Urinary bladder (tissue), 4 donors: Measurements from ENCODE around the gene CFAP53. TPM values are rescaled to one million over a fixed set of nuclear protein-coding genes. Genes with fewer than 3 reads are reported as not detected.
A peak's percentile ranks its signal among the peaks of the same experiment; 100 is the strongest.
"Not testable (repeated sequence)": the region's sequence is repeated elsewhere in the genome, so short reads cannot be mapped to it uniquely, and the experiment has no call there.

Experiments used
- DNase-seq: peaks from one replicate; pipeline ENCODE4 v3.0.0-alpha.2; 2015; ENCODE audit errors: extremely low spot score
- H3K27ac ChIP-seq: one replicate; pipeline ENCODE4 v1.5.1; 2013; ENCODE audit warnings: low read depth, mild to moderate bottlenecking, moderate library complexity
- H3K36me3 ChIP-seq: one replicate; pipeline ENCODE4 v1.6.1; 2013; ENCODE audit warnings: mild to moderate bottlenecking, moderate library complexity; ENCODE audit not compliant: insufficient read depth
- H3K4me1 ChIP-seq: one replicate; pipeline ENCODE4 v1.6.1; 2013; ENCODE audit warnings: mild to moderate bottlenecking, moderate library complexity; ENCODE audit not compliant: insufficient read depth
- H3K4me3 ChIP-seq: one replicate; pipeline ENCODE4 v1.5.1; 2013; ENCODE audit warnings: low read depth, low read length
- WGBS: extraction: QIAGEN DNeasy Blood & Tissue Kit; methylation state at CpG from one replicate; pipeline ENCODE4 v1.1.7; 2013; 5-methylcytosine and 5-hydroxymethylcytosine counted together
- polyA plus RNA-seq: library from polyadenylated mRNA; stranded (reverse); fragments of 200-250 nt; gene quantifications from one replicate; pipeline ENCODE4 v1.2.3, GENCODE V29; 2013
- total RNA-seq: library from RNA; depleted of rRNA; stranded (reverse); fragments of >200 nt; gene quantifications from one replicate; pipeline ENCODE4 v1.2.3, GENCODE V29; 2014
- donor health status: healthy with polysubstance abuse.
- donor health status: healthy.

Gene CFAP53
- total and polyA plus RNA-seq, 2 donors = 0.34 to 0.42 TPM

DNA sequence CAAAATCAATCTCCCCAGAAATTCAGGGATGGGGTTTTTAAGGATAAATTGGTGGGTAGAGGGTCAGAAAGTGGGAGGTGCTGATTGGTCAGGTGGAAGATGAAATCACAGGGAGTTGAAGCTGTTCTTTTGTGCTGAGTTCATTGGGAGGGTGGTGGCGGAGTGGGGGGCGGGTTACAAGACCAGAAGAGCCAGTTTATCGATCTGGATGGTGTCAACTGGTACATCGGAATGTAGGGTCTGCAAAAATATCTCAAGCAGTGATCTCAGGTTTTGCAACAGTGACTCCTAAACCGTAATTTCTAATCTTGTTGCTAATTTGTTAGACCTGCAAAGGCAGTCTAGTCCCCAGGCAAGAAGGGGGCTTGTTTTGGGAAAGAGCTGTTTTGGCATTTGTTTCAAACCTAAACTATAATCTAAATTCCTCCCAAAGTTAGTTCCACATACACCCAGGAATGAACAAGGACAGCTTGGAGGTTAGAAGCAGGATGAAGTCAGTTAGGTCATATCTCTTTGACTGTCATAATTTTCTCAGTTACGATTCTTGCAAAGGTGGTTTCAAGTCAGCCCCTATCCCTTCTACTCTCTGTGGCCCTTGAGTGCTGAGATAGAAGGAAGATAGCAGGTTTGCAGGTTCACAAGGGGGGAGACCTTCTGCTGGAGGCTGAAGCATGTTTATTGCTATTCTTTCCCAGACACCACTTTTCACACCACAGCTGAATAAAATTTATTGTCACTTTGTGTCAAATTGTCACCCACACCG is 33.5 kb upstream of the CFAP53 start:
- Histone ChIP-seq H3K27ac (no peak overlapping the region), H3K36me3 (no peaks in the 10 kb centered on the region), H3K4me3 (no peak overlapping the region), H3K4me1 (no peaks in the 10 kb centered on the region)
- no peak for DNase-seq
- WGBS = 64% methylated on average over 7 of the region's 7 CpGs

DNA sequence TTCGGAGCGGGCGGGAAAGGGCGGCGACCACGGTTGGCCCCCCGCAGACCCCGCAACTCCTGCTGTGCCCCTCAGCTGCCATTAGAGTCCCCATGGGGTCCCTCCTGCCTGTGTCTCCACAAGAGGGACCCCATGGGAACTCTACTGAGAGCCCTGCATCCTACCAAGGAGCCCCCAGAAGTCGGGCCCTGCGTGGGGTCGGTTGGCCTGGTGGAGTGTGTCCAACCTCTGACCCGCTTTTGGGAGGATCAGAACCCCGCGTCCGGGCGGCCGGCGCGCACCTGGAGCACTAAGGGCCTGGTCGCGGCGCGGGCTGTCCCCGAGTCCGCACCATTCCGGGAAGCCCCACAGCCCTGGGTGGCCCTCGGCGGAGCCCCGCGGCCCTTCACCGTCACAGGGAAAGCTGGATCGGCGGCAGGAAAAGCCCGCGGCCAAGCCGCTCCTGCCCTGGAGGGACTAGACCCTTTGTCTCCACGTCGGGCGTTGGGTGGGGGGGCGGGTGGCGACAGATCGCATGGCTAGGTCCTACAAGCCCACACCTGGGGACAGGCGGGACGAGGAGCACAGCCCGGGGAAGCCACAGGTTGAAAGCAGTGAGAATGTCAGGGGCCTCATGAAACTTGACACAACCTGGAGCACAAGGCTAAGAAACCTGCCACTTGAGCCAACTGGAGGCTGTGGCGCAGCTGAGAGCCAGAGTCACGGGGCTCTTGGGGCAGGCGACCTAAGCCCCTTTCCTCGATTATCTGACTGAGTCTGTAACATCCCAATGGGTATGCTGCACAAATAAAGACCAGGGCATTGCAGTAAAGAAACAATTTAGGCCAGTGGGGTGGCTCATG is 32.4 kb upstream of the CFAP53 start:
- Histone ChIP-seq H3K27ac (no peak overlapping the region), H3K36me3 (no peaks in the 10 kb centered on the region), H3K4me1 (no peaks in the 10 kb centered on the region), H3K4me3 (peak overlapping the region; percentile 20)
- 20% methylated on average over 49 of the region's 49 CpGs for WGBS
- no peak for DNase-seq

DNA sequence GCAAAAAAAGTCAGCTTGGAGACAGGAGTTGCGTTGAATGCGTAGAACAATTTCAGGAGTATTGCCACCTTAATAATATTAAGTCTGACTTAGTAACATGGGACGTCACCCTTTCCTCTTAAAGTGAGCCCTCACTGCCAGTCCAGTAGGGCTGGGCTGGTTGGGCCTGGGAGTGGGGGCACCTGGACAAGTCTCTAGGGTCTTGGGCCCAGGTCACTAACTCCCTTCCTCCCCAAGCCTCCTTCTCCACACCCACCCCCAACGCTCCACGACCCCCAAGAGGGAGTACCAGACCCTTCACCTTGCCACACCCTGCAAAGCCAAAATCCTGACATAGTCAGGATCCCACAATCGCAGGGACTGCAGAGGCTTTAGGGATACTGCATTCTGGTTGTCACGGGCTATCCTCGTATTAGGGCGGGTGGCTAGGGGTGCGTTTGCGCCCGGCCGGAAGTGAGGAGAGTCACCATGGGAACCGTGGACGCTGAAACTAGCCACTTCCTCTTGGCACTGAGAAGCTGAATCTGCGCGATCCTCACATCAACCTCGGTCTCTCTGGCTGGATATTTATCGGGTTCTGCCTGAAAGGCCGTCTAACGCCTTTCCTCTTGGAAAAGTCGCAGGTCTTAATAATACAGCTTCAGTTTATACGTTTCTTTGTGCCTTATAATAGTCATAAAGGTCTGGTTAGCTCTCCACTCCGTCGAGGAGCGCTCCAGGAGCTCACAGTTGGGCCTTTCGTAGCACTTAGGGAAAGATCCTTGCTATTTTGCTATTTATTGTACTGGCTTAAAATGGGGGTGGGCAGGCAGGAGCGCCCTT is 31.5 kb upstream of the CFAP53 start:
- H3K4me1 ChIP-seq = no peaks in the 10 kb centered on the region
- peak overlapping the region; percentile 8 for H3K4me3 ChIP-seq
- no peak overlapping the region for H3K27ac ChIP-seq
- 10% methylated on average over 28 of the region's 28 CpGs for WGBS
- DNase-seq = peak; percentile 75
- H3K36me3 ChIP-seq = no peaks in the 10 kb centered on the region

DNA sequence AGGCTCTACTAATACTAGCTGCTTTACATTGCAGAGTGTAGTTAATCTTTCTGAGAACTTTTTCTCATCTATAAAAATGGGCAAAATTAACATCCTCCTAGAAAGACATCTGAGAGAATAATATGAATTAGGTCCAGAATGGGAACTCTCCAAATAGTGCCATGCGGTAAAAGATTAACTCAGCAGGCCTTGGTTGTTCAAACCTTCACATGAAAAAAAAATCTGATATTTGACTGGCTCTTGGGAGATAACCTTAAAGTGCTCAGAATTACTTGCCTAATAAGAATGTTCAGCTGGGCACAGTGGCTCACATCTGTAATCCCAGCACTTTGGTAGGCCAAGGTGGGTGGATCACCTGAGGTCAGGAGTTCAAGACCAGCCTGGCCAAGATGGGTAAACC is 26.7 kb upstream of the CFAP53 start:
- H3K4me3 ChIP-seq = no peak overlapping the region
- H3K36me3 ChIP-seq = no peaks in the 10 kb centered on the region
- no peak overlapping the region for H3K27ac ChIP-seq
- DNase-seq = no peak
- no peaks in the 10 kb centered on the region for H3K4me1 ChIP-seq
- 86% methylated on average over 1 of the region's 1 CpG for WGBS

DNA sequence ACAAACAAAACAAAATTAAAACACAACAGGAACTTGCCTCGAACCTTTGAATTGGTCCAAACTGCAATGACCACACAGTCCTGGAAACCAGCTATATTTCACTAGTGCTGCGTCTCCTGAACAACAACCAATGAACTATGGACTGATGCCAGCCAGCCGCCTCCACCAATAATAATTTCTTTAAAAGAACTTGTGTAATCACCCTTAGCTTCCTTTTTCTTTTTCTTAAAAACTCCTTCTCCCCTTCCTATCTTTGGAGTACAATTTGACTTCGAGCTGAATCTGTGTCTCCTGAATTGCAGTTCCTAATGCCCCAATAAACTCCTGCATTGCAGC is 22.8 kb upstream of the CFAP53 start:
- Histone ChIP-seq H3K4me3 (no peak overlapping the region), H3K27ac (no peak overlapping the region), H3K36me3 (no peaks in the 10 kb centered on the region), H3K4me1 (no peaks in the 10 kb centered on the region)
- no peak for DNase-seq
- 85% methylated on average over 4 of the region's 4 CpGs for WGBS

DNA sequence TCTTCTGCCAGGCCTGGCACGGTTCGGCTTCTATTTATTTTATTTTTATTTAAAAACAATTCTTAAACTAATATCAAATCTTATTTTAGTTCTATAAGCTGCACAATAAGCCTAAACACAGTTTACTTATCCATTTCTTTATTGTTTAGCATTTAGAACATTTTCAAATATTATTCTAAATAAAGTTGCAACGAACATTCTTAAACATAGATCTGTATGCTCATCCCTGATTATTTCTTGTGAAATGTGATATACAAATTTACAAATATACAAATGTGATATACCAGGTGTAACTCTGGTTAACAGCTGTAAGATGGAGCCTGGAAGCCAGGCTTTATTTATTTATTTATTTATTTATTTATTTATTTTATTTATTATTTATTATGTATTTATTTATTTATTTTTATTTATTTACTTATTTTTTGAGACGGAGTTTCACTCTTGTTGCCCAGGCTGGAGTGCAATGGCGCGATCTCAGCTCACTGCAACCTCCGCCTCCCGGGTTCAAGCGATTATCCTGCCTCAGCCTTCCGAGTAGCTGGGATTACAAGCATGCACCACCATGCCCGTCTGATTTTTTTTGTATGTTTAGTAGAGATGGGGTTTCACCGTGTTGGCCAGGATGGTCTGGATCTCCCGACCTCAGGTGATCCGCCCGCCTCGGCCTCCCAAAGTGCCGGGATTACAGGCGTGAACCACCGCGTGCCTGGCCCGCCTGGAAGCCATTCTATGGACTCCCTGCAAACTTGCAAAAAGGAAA is 22.2 kb upstream of the CFAP53 start:
- H3K4me1 ChIP-seq, DNase-seq: not testable (repeated sequence)
- 77% methylated on average over 21 of the region's 21 CpGs for WGBS

DNA sequence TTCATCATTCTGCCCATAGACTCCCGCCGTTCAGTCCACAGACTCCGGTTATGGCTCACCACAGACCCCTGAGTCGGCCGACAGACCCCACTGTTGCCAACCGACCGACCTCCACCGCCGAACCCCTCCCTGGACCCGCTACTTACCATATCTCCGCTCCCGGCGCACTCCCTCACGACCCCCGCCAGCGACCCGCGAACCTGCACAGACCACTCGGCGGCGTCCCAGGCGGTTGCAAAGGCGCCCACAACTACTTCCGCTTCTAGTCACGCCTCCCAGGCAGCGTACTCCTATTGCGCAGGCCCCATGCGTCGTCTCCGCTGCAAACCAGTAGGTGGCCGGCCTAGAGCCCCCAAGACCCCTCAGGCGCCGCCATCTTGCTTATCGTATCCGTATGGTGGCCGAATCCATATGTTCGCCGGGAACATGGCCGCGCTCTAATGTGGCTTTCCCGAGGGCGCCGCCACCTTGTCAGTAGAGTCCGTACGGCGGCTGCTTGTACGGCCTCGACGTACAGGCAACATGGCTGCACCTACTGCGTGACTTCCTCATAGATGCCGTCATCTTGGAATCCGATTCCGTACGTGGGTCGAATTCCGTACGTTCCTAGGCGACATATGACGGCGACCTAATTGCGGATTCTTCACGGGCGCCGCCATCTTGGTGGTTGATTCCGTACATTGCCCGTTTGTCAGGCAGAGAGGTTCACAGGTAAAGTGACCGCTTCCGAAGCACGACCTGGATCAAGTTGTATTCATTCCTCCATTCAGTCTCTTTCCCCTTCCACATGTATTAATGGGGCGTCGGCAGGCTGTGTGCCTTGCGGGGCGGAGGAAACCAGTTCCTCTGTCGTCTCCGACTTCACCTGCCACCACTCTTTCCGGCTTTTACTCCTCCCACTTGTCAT is 21.4 kb upstream of the CFAP53 start, which contains the start of gene CXXC1:
Gene CXXC1, minus strand, starts transcription at position 252 of the 907 bp plus-strand sequence. Its CDS starts 103 bp downstream, at position 149.
- WGBS = under 1% methylated on average over 76 of the region's 76 CpGs
- H3K27ac ChIP-seq = peak within 1 kb of the TSS; percentile 85
- DNase-seq = peak; percentile 98
- peak within 1 kb of the TSS; percentile 60 for H3K4me3 ChIP-seq
- no peaks in the 10 kb centered on the region for H3K36me3 ChIP-seq
- no peaks in the 10 kb centered on the region for H3K4me1 ChIP-seq

More for the DNA sequence above, 22.2 kb upstream of the CFAP53 start:
- not testable (repeated sequence) for H3K27ac ChIP-seq, H3K36me3 ChIP-seq
- peak overlapping the region; percentile 60 for H3K4me3 ChIP-seq

DNA sequence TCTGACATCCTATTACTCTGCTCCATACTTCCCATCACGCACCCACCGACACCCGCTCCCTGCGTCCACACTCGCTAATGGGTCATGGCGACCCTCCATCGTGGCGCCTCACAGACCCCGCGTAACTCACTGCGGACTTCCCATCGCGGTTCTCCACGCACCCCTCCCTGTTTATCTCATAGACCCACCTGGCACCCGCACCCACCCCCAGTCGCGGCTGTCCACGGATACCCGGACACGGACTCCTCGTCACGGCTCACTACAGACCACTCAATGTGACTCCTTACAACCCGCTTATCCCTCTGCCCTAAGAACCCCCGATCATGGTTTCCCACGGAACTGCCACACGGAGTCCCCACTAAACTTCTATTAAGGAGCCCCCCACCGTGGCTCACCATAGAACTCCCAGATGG is 20.7 kb upstream of the CFAP53 start:
- WGBS = under 1% methylated on average over 27 of the region's 27 CpGs
- H3K27ac ChIP-seq = peak overlapping the region; percentile 85
- no peaks in the 10 kb centered on the region for H3K36me3 ChIP-seq
- H3K4me3 ChIP-seq = peak overlapping the region; percentile 60
- DNase-seq = no peak
- H3K4me1 ChIP-seq = peaks cover under 1% of the 10 kb centered on the region

DNA sequence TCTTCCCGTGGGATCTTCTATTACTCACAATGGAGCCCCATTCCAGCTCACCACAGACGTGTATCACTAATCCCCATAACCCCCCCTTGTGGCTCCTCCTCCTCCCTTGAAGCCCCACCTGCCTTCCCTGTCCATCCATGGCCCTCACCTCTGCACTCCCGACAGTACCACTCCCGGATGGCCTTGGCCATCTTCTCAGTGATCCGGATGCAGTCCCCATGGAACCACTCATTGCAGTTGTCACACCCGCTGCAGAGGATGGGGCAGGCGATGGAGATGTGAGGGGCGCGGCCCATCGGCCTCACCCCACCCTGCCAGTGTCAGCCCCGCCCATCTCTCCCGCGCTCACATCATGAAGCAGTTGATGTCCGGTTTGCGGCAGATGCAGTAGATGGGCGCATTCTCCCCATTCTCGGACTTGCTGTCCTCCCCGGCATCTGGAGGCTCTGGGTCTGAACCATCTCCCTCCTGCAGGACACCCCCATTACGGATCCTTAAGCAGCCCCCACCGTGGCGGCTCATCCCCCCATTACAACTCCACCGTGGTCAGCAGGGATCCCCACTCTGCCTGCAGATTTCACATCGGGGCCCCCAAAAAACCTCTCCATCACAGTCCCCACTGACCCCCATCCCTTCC is 20.2 kb upstream of the CFAP53 start:
- Histone ChIP-seq H3K36me3 (no peaks in the 10 kb centered on the region), H3K4me3 (peak overlapping the region; percentile 60), H3K27ac (peak overlapping the region; percentile 85), H3K4me1 (peaks cover 2% of the 10 kb centered on the region)
- no peak for DNase-seq
- WGBS = 15% methylated on average over 23 of the region's 23 CpGs

DNA sequence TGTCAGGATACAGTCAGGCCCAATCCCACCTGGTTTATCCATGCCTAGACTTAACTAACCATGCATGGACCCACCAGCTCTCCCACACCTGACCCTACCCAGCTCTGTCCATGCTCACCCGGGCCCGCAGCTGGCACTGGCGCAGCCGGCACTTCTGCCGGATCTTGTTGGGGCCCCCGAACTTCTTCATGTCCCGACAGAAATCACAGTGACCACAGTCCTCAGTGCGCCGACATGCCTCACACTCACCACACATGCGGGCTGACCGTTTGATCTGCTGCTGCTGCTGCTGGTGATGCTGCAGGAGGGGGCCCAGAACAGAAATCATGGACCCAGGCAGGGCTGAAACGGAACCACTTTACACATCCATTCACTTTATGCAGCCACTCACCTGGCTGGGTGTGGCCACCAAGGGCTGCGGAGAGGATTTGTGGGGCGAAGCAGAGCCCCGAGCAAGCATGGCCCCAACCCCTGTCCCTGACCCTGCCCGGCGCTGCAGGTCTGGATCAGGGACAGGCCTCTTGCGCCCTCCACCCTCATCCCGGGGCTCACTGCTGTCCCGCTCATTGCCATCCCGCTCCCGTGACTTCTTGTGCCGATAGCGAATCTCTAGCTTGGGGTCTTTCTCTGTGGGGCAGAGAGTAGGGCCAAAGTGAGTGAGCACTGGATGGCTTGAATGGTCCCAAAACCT is 19.5 kb upstream of the CFAP53 start:
- no peaks in the 10 kb centered on the region for H3K36me3 ChIP-seq
- peaks cover 2% of the 10 kb centered on the region for H3K4me1 ChIP-seq
- H3K4me3 ChIP-seq = no peak overlapping the region
- DNase-seq = no peak
- 97% methylated on average over 24 of the region's 24 CpGs for WGBS
- no peak overlapping the region for H3K27ac ChIP-seq

DNA sequence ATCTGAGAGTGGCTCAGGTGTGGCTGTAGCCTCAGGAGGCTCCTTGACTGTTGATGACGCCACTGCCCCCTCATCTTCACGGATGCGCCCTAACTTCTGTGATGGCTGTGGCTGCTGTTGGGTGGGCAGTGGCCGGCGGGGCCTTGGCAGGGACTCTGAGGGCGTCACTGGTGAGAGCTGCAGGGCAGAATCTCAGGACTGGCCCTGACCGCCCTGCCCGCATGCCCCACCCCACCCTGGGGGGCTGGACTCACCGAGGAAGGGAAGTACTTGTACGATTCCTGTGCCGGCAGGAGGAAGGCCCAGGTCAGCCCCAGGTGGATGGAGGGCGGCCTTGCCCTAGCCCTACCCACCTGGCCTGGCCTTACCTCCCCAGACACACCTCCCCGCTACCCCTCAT is 18.8 kb upstream of the CFAP53 start:
- Histone ChIP-seq H3K27ac (no peak overlapping the region), H3K36me3 (no peaks in the 10 kb centered on the region), H3K4me3 (no peak overlapping the region), H3K4me1 (peaks cover 4% of the 10 kb centered on the region)
- DNase-seq = no peak
- WGBS = 92% methylated on average over 13 of the region's 13 CpGs
